Esophagus muscularis mucosa (tissue), 3 donors: Measurements from ENCODE around the gene SCN2A.

Source experiments
- CTCF ChIP-seq, 3 experiments: fragments of 200-600 bp in 2 of 3; fragments of 450-650 bp in 1 of 3; sonication (generic) in 2 of 3; IDR thresholded peaks; one replicate each; pipeline ENCODE4 v1.5.1; 2017 to 2019; ENCODE audit warnings: antibody characterized with exemption in 3 of 3, mild to moderate bottlenecking in 2 of 3, moderate library complexity in 1 of 3
- EP300 ChIP-seq: sonication (generic); formaldehyde crosslinking; IDR thresholded peaks from one replicate; pipeline ENCODE4 v1.6.1; 2017; ENCODE audit warnings: antibody characterized with exemption

GRCh38 chr2:165275932-165276331 lies 36.7 kb downstream of the SCN2A start:
- TF ChIP-seq EP300 (no peak), CTCF (IDR thresholded peaks at IDR 0.05) (no peak)
